IPS-18a (cell line): Measurements from ENCODE around the gene HIPK4.

Source experiments
- H3K27ac ChIP-seq: one replicate; pipeline ENCODE4 v1.5.1; 2013; ENCODE audit warnings: low read length
- H3K27me3 ChIP-seq: one replicate; pipeline ENCODE4 v1.6.1; 2013; ENCODE audit warnings: mild to moderate bottlenecking, low read length; ENCODE audit not compliant: control insufficient read depth, insufficient read depth
- H3K36me3 ChIP-seq: one replicate; pipeline ENCODE4 v1.6.1; 2013; ENCODE audit warnings: low read depth, low read length; ENCODE audit not compliant: control insufficient read depth
- H3K4me1 ChIP-seq: one replicate; pipeline ENCODE4 v1.6.1; 2013; ENCODE audit warnings: low read depth, low read length; ENCODE audit not compliant: control insufficient read depth
- H3K4me3 ChIP-seq: one replicate; pipeline ENCODE4 v1.5.1; 2013; ENCODE audit warnings: low read length
- H3K9ac ChIP-seq: one replicate; pipeline ENCODE4 v1.6.1; 2013; ENCODE audit warnings: mild to moderate bottlenecking, low read length, moderate library complexity
- H3K9me3 ChIP-seq: one replicate; pipeline ENCODE4 v1.6.1; 2013; ENCODE audit warnings: low read depth, low read length; ENCODE audit not compliant: control insufficient read depth

The HIPK4 gene

GRCh38 chr19:40398417-40399131, 8.6 kb upstream of the HIPK4 start:
- Histone ChIP-seq H3K4me1 (no peaks in the 10 kb centered on the region), H3K9me3 (no peaks in the 10 kb centered on the region), H3K27ac (no peak overlapping the region), H3K36me3 (no peaks in the 10 kb centered on the region), H3K27me3 (peaks cover 16% of the 10 kb centered on the region), H3K4me3 (no peak overlapping the region), H3K9ac (no peak overlapping the region)

GRCh38 chr19:40397568-40397906, 7.6 kb upstream of the HIPK4 start:
- Histone ChIP-seq H3K36me3 (no peaks in the 10 kb centered on the region), H3K9me3 (no peaks in the 10 kb centered on the region)

GRCh38 chr19:40396886-40397567, 7.0 kb upstream of the HIPK4 start:
- no peak overlapping the region for H3K27ac ChIP-seq
- H3K9ac ChIP-seq = no peak overlapping the region
- no peaks in the 10 kb centered on the region for H3K9me3 ChIP-seq
- peaks cover 16% of the 10 kb centered on the region for H3K27me3 ChIP-seq
- H3K4me1 ChIP-seq = no peaks in the 10 kb centered on the region
- H3K4me3 ChIP-seq = no peak overlapping the region
- H3K36me3 ChIP-seq = no peaks in the 10 kb centered on the region

More at GRCh38 chr19:40397568-40397906, 7.6 kb upstream of the HIPK4 start:
- Histone ChIP-seq H3K9ac (no peak overlapping the region), H3K4me1 (no peaks in the 10 kb centered on the region), H3K27ac (no peak overlapping the region), H3K4me3 (no peak overlapping the region), H3K27me3 (peaks cover 16% of the 10 kb centered on the region)

GRCh38 chr19:40395956-40396355, 6.0 kb upstream of the HIPK4 start:
- peaks cover 16% of the 10 kb centered on the region for H3K27me3 ChIP-seq
- no peak overlapping the region for H3K27ac ChIP-seq
- H3K36me3 ChIP-seq = no peaks in the 10 kb centered on the region
- H3K4me1 ChIP-seq = no peaks in the 10 kb centered on the region
- no peak overlapping the region for H3K9ac ChIP-seq
- H3K4me3 ChIP-seq = no peak overlapping the region
- no peaks in the 10 kb centered on the region for H3K9me3 ChIP-seq

- Histone ChIP-seq H3K4me3 (no peak overlapping the region), H3K27me3 (peaks cover 16% of the 10 kb centered on the region), H3K4me1 (no peaks in the 10 kb centered on the region), H3K9ac (no peak overlapping the region), H3K27ac (no peak overlapping the region), H3K9me3 (no peaks in the 10 kb centered on the region), H3K36me3 (no peaks in the 10 kb centered on the region)
These were observed 4.8 kb upstream of the HIPK4 start for GRCh38 chr19:40394816-40395210.

- H3K4me1 ChIP-seq = no peaks in the 10 kb centered on the region
These were observed 4.2 kb upstream of the HIPK4 start for GRCh38 chr19:40393894-40394815.

GRCh38 chr19:40392894-40393517, 3.0 kb upstream of the HIPK4 start:
- Histone ChIP-seq H3K9me3 (no peaks in the 10 kb centered on the region), H3K36me3 (no peaks in the 10 kb centered on the region), H3K4me3 (no peak overlapping the region), H3K4me1 (no peaks in the 10 kb centered on the region), H3K9ac (no peak overlapping the region), H3K27ac (no peak overlapping the region), H3K27me3 (peaks cover 3% of the 10 kb centered on the region)

More at GRCh38 chr19:40393894-40394815, 4.2 kb upstream of the HIPK4 start:
- Histone ChIP-seq H3K27ac (no peak overlapping the region), H3K27me3 (peaks cover 11% of the 10 kb centered on the region), H3K9ac (no peak overlapping the region), H3K4me3 (no peak overlapping the region), H3K36me3 (no peaks in the 10 kb centered on the region), H3K9me3 (no peaks in the 10 kb centered on the region)

- H3K4me1 ChIP-seq = no peaks in the 10 kb centered on the region
- H3K36me3 ChIP-seq = no peaks in the 10 kb centered on the region
- no peaks in the 10 kb centered on the region for H3K27me3 ChIP-seq
- H3K9me3 ChIP-seq = no peaks in the 10 kb centered on the region
- no peak overlapping the region for H3K9ac ChIP-seq
- no peak overlapping the region for H3K4me3 ChIP-seq
- no peak overlapping the region for H3K27ac ChIP-seq
These were observed 2.1 kb upstream of the HIPK4 start for GRCh38 chr19:40392123-40392522.

GRCh38 chr19:40389404-40390083, 437 bp downstream of the HIPK4 start:
- Histone ChIP-seq H3K4me1 (no peaks in the 10 kb centered on the region), H3K9ac (no peak overlapping the region), H3K36me3 (no peaks in the 10 kb centered on the region), H3K27ac (no peak overlapping the region), H3K4me3 (no peak overlapping the region), H3K27me3 (no peaks in the 10 kb centered on the region), H3K9me3 (no peaks in the 10 kb centered on the region)

- Histone ChIP-seq H3K4me1 (no peaks in the 10 kb centered on the region), H3K9ac (no peak overlapping the region), H3K36me3 (no peaks in the 10 kb centered on the region), H3K27ac (no peak overlapping the region), H3K4me3 (no peak overlapping the region), H3K27me3 (no peaks in the 10 kb centered on the region), H3K9me3 (no peaks in the 10 kb centered on the region)
These were observed 1.5 kb downstream of the HIPK4 start for GRCh38 chr19:40388481-40388880.

- no peak overlapping the region for H3K27ac ChIP-seq
- no peaks in the 10 kb centered on the region for H3K36me3 ChIP-seq
- H3K4me3 ChIP-seq = no peak overlapping the region
- H3K9ac ChIP-seq = no peak overlapping the region
- no peaks in the 10 kb centered on the region for H3K9me3 ChIP-seq
- H3K4me1 ChIP-seq = no peaks in the 10 kb centered on the region
- no peaks in the 10 kb centered on the region for H3K27me3 ChIP-seq
These were observed 2.8 kb downstream of the HIPK4 start for GRCh38 chr19:40387155-40387554.
